A673 (cell line): Measurements from ENCODE around the gene MLXIP. TPM values are rescaled to one million over a fixed set of nuclear protein-coding genes. Genes with fewer than 3 reads are reported as not detected.

Experiments used
- BruUV-seq: library from RNA; stranded (reverse); fragments of 400-500 nt; replicated peaks from 2 replicates; lab custom pipeline; 2021; lab: Mats Ljungman, UMichigan
- CTCF ChIA-PET: fragments of 300-600 bp; sonication (Branson Sonifier 250); formaldehyde crosslinking; loops from one replicate; lab custom pipeline; 2022; ENCODE audit warnings: antibody characterized with exemption; lab: Charles Lee
- POLR2A ChIA-PET: fragments of 300-600 bp; sonication (Branson Sonifier 250); formaldehyde crosslinking; loops from one replicate; lab custom pipeline; 2022; ENCODE audit warnings: antibody characterized with exemption; ENCODE audit not compliant: low non-redundant PET; lab: Charles Lee
- DNase-seq: peaks from one replicate; pipeline ENCODE4 v3.0.0-alpha.2; 2015; ENCODE audit warnings: low spot score
- H3K27ac ChIP-seq: fragments of 200-600 bp; sonication (generic); 2 replicates; pipeline ENCODE4 v1.5.1; 2016; ENCODE audit warnings: mixed run types, low read depth, mild to moderate bottlenecking, mixed read lengths, antibody characterized with exemption, low read length; ENCODE audit not compliant: poor library complexity, severe bottlenecking
- H3K27me3 ChIP-seq: fragments of 200-600 bp; sonication (generic); replicated peaks from 2 replicates; pipeline ENCODE4 v1.6.1; 2017; ENCODE audit warnings: mixed run types, low read depth, mild to moderate bottlenecking, mixed read lengths, antibody characterized with exemption, low read length; ENCODE audit not compliant: insufficient read depth, poor library complexity
- H3K36me3 ChIP-seq: fragments of 200-600 bp; sonication (generic); 2 replicates; pipeline ENCODE4 v1.6.1; 2016; ENCODE audit warnings: mixed run types, mild to moderate bottlenecking, mixed read lengths, antibody characterized with exemption, low read length; ENCODE audit not compliant: insufficient read depth, poor library complexity, severe bottlenecking
- H3K4me1 ChIP-seq: fragments of 200-600 bp; sonication (generic); 2 replicates; pipeline ENCODE4 v1.6.1; 2017; ENCODE audit warnings: mixed run types, mild to moderate bottlenecking, mixed read lengths, antibody characterized with exemption, low read length; ENCODE audit not compliant: insufficient read depth, poor library complexity, severe bottlenecking
- H3K4me3 ChIP-seq: fragments of 200-600 bp; sonication (generic); 2 replicates; pipeline ENCODE4 v1.5.1; 2016; ENCODE audit warnings: low read depth, mixed run types, mild to moderate bottlenecking, mixed read lengths, low read length; ENCODE audit not compliant: poor library complexity, severe bottlenecking
- H3K9me3 ChIP-seq: fragments of 200-600 bp; sonication (generic); 2 replicates; pipeline ENCODE4 v1.6.1; 2016; ENCODE audit warnings: mixed run types, low read depth, mild to moderate bottlenecking, mixed read lengths, antibody characterized with exemption, low read length; ENCODE audit not compliant: poor library complexity, severe bottlenecking
- CTCF ChIP-seq: fragments of 300-800, 200-600 bp; sonication (generic); conservative IDR thresholded peaks from 2 replicates; pipeline ENCODE4 v1.5.1; 2017; ENCODE audit warnings: low read depth, mild to moderate bottlenecking, antibody characterized with exemption, low read length, moderate library complexity, mixed read lengths
- EZH2 ChIP-seq: fragments of 200-600 bp; sonication (generic); IDR thresholded peaks from 2 replicates; pipeline ENCODE4 v1.6.1; 2017; ENCODE audit warnings: borderline replicate concordance, low read depth, mild to moderate bottlenecking, mixed read lengths, antibody characterized with exemption, low read length; ENCODE audit not compliant: poor library complexity, severe bottlenecking
- intact Hi-C: fragments of 100-400 bp; cut with micrococcal nuclease; formaldehyde crosslinking; loops from one replicate; pipeline ENCODE4 v1.10.0; 2022; ENCODE audit not compliant: unreplicated experiment
- total RNA-seq: library from RNA; stranded (reverse); gene quantifications from 2 replicates; pipeline ENCODE4 v1.2.3, GENCODE V29; 2021

Gene MLXIP
- total RNA-seq, 1 experiment from 2014 or later, result 32.7 TPM

GRCh38 chr12:122152754-122153153 lies 74.2 kb downstream of the MLXIP start:
- no peaks in the 10 kb centered on the region for H3K9me3 ChIP-seq
- BruUV-seq, result no TSS peak
- no peaks in the 10 kb centered on the region for H3K4me1 ChIP-seq

GRCh38 chr12:122155705-122156104 lies 77.1 kb downstream of the MLXIP start:
- Histone ChIP-seq H3K9me3 (no peaks in the 10 kb centered on the region), H3K4me3 (no peak overlapping the region), H3K36me3 (no peaks in the 10 kb centered on the region), H3K27me3 (no peaks in the 10 kb centered on the region), H3K27ac (no peak overlapping the region), H3K4me1 (no peaks in the 10 kb centered on the region)
- no TSS peak for BruUV-seq
- ChIA-PET CTCF (interaction anchor here (0.7 kb wide), 1 partner anchor 33 kb away, joined by 5 read pairs; no protein-coding TSS in a partner anchor), POLR2A (no interaction called here)
- TF ChIP-seq EZH2 (no peak), CTCF (no peak)
- intact Hi-C loops, result no loop called here
- DNase-seq, result no peak

More at GRCh38 chr12:122152754-122153153, 74.2 kb downstream of the MLXIP start:
- no peak for DNase-seq
- no peak for TF ChIP-seq EZH2
- no peak for TF ChIP-seq CTCF
- POLR2A ChIA-PET, result no interaction called here
- H3K27me3 ChIP-seq, result no peaks in the 10 kb centered on the region
- CTCF ChIA-PET, result no interaction called here
- no peaks in the 10 kb centered on the region for H3K36me3 ChIP-seq
- intact Hi-C loops, result no loop called here
- H3K27ac ChIP-seq, result no peak overlapping the region
- no peak overlapping the region for H3K4me3 ChIP-seq

GRCh38 chr12:122158700-122159285 lies 80.2 kb downstream of the MLXIP start:
- Histone ChIP-seq H3K4me3 (no peak overlapping the region), H3K4me1 (no peaks in the 10 kb centered on the region), H3K27me3 (no peaks in the 10 kb centered on the region), H3K36me3 (no peaks in the 10 kb centered on the region), H3K9me3 (no peaks in the 10 kb centered on the region), H3K27ac (no peak overlapping the region)
- TF ChIP-seq CTCF, result no peak
- no peak for TF ChIP-seq EZH2
- BruUV-seq, result no TSS peak
- POLR2A ChIA-PET, result no interaction called here
- no peak for DNase-seq
- intact Hi-C loops, result no loop called here
- CTCF ChIA-PET, result no interaction called here
